Uterus (tissue), 2 donors: Measurements from ENCODE around the gene C10orf95.

ENCODE experiments used
- POLR2A ChIP-seq, 2 donors: fragments of 450-650 bp; IDR thresholded peaks; one replicate each; pipeline ENCODE4 v1.6.1; 2016; ENCODE audit warnings: antibody characterized with exemption in 2 of 2, mild to moderate bottlenecking in 1 of 2, moderate library complexity in 1 of 2
- TF ChIP-seq, protein P1 (sequence below), 4 experiments: fragments of 200-600 bp in 2 of 4; fragments of 450-650 bp in 2 of 4; sonication (generic) in 2 of 4; IDR thresholded peaks; one replicate each; pipeline ENCODE4 v1.5.1; 2016 to 2019; ENCODE audit warnings: antibody characterized with exemption in 4 of 4, mild to moderate bottlenecking in 2 of 4, moderate library complexity in 1 of 4

DNA sequence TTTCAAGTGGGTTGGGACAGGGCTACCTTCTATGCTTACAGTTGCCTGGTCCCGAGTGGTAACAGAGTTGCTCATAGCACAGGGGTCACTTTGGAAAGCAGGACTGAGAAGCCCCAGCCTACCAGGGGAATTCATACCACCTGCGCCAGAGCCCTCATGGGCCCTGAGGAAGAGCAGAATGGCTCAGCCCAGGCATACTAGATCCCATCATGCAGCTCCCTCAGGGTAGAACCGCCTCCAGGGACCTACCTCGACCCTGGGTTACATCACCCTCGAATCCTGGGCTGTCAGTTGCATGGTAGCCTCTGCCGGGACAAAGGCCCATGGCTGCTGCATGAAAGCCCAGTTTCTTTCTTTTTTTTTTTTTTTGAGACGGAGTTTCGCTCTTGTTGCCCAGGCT is 21.9 kb downstream of the C10orf95 start:
- TF ChIP-seq, protein P1, sequence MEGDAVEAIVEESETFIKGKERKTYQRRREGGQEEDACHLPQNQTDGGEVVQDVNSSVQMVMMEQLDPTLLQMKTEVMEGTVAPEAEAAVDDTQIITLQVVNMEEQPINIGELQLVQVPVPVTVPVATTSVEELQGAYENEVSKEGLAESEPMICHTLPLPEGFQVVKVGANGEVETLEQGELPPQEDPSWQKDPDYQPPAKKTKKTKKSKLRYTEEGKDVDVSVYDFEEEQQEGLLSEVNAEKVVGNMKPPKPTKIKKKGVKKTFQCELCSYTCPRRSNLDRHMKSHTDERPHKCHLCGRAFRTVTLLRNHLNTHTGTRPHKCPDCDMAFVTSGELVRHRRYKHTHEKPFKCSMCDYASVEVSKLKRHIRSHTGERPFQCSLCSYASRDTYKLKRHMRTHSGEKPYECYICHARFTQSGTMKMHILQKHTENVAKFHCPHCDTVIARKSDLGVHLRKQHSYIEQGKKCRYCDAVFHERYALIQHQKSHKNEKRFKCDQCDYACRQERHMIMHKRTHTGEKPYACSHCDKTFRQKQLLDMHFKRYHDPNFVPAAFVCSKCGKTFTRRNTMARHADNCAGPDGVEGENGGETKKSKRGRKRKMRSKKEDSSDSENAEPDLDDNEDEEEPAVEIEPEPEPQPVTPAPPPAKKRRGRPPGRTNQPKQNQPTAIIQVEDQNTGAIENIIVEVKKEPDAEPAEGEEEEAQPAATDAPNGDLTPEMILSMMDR (IDR thresholded peaks at IDR 0.05): no peak
- no peak for TF ChIP-seq POLR2A (IDR thresholded peaks at IDR 0.05)
